SK-N-MC (cell line): Measurements from ENCODE around the gene FOXP1.

Experiments used
- DNase-seq: peaks from one replicate; pipeline ENCODE4 v3.0.0-alpha.2; 2011; ENCODE audit warnings: low read depth, low spot score
- H3K27ac ChIP-seq: fragments of 200-600 bp; sonication (generic); 2 replicates; pipeline ENCODE4 v1.5.1; 2016; ENCODE audit warnings: mixed run types
- H3K36me3 ChIP-seq: fragments of 200-600 bp; sonication (generic); 2 replicates; pipeline ENCODE4 v1.6.1; 2017; ENCODE audit warnings: antibody characterized with exemption, low read length, mixed read lengths; ENCODE audit not compliant: insufficient read depth
- H3K4me3 ChIP-seq: fragments of 200-600 bp; sonication (generic); 2 replicates; pipeline ENCODE4 v1.5.1; 2016
- H3K9ac ChIP-seq: fragments of 200-600 bp; sonication (generic); 2 replicates; pipeline ENCODE4 v1.8.0; 2017; ENCODE audit warnings: mixed run types, mixed read lengths; ENCODE audit not compliant: insufficient read length
- H3K9me3 ChIP-seq: fragments of 200-600 bp; sonication (generic); 2 replicates; pipeline ENCODE4 v1.6.1; 2017; ENCODE audit warnings: low read depth, mild to moderate bottlenecking, antibody characterized with exemption, low read length, moderate library complexity, mixed read lengths
- EZH2 ChIP-seq: fragments of 200-600 bp; sonication (generic); IDR thresholded peaks from one replicate; pipeline ENCODE4 v1.6.1; 2017; ENCODE audit warnings: antibody characterized with exemption
- FOXP2 ChIP-seq: optimal IDR thresholded peaks from 2 replicates; pipeline ENCODE3; 2011; ENCODE audit warnings: mild to moderate bottlenecking, moderate library complexity; ENCODE audit not compliant: insufficient read depth; ENCODE audit errors: extremely low read length, control extremely low read depth
- POLR2AphosphoS5 ChIP-seq: IDR thresholded peaks from 2 replicates; pipeline ENCODE4 v1.6.1; 2012; ENCODE audit warnings: mild to moderate bottlenecking, low read depth, low read length, borderline replicate concordance

Gene FOXP1

DNA sequence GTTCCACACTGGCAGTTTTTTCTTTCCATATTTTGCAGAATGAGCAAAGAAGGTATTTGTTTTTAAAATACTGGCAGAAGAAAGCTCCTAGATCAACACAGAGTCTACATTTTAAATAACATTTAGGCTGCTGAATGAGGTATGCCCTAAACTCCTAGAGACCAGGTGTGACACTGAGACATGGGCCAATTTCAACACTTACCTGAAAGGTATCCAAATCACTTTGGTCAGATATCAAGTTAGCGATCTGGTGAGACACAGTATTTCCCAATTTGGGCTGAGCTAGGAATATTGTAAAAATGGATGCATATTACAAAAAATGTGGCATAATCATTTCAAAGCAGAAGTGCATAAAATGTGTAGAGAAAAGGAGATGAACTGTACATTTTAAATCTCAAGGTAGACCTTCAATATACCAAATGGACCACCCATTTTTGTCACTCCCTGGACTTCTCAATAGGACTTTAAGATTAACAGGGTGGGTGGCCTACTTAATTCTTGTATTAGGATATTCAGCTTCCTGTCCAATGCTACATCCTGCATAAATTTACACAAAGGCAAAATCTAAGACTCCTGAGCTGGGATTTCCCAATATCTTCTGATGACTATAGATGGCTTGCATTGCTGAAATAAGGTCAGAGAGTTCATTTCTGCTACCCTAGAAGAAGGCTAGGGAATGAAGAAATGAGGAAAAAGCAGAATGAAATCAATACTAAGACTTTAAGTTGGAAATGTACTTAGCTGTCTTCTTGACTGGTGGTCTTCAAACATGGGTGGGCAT is 487.8 kb downstream of the FOXP1 start:
- no peak overlapping the region for H3K27ac ChIP-seq
- no peak for DNase-seq
- H3K9me3 ChIP-seq: no peaks in the 10 kb centered on the region

DNA sequence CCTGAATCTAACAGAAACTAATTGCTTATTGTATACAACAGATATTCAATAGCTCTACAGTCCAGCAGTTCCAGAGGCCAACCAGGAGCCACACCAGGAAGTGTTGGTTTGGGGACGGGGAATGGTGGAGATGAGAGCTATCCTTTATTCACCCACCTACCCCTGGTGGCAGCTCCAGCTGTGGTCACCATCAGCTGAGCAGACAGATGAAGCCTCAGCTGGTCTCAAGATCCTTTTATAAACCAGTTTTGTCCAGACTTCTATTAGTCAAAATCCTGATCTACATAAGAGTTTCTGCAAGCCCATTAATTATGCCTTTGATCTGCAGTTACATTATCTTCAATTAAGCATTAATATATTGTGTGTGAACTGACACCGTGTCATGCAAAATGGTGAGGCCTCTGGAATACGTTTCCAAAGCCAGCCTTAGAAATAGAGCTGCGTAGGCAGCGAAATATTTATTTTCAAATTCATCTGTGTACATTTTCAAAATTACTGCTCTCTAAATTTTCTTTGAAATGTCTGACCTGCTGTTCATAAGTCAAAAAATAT is 488.8 kb downstream of the FOXP1 start:
- no peak overlapping the region for H3K27ac ChIP-seq
- H3K4me3 ChIP-seq: no peak overlapping the region
- H3K9me3 ChIP-seq: no peaks in the 10 kb centered on the region
- H3K36me3 ChIP-seq: no peaks in the 10 kb centered on the region
- DNase-seq: no peak
- no peak overlapping the region for H3K9ac ChIP-seq
- TF ChIP-seq FOXP2: no peak
- TF ChIP-seq POLR2AphosphoS5: no peak

More for the DNA sequence above, 487.8 kb downstream of the FOXP1 start:
- H3K4me3 ChIP-seq: no peak overlapping the region
- H3K36me3 ChIP-seq: no peaks in the 10 kb centered on the region
- TF ChIP-seq EZH2: no peak
- TF ChIP-seq FOXP2: no peak
- no peak for TF ChIP-seq POLR2AphosphoS5
- H3K9ac ChIP-seq: no peak overlapping the region

DNA sequence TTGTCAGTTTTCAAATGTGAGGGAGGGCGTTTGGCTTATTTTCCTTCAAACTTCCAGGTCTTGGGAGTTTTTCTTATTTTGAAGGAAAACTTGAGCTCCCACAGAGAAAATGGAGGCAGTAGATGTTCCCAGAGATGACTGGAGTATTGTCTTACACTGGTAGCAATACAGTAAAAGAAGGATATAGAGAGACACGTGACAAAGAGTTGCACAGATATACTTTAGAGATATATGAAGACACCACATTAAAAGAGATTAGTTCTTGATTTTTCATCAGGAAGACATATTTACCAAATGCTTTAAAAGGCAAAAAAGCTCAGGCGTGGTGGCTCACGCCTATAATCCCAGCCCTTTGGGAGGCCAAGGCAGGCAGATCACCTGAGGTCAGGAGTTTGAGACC is 490.9 kb downstream of the FOXP1 start:
- H3K4me3 ChIP-seq: no peak overlapping the region
- no peak overlapping the region for H3K9ac ChIP-seq
- no peaks in the 10 kb centered on the region for H3K36me3 ChIP-seq
- no peak for TF ChIP-seq POLR2AphosphoS5
- TF ChIP-seq EZH2: no peak
- no peak for TF ChIP-seq FOXP2
- DNase-seq: no peak
- H3K9me3 ChIP-seq: no peaks in the 10 kb centered on the region
- H3K27ac ChIP-seq: no peak overlapping the region

DNA sequence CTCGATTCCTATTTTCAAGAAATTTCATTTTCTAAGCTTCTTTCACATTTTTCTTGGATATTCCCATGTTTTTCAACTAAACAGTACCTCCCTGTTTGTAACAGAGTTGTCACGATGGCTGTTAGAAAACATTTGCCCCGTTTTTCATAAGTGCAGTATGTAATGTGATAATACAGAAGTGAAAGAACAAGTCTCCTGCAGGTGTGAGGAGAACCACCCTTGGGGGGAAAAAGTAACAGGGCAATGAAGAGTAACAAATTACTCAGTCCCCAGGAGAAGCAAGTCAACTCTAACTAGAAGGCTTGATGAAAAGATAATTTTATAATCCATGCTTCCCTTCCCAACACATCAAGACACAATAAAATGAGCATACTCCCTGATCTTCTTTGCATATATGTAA is 493.3 kb downstream of the FOXP1 start:
- DNase-seq: no peak
- no peak overlapping the region for H3K27ac ChIP-seq
- H3K9me3 ChIP-seq: no peaks in the 10 kb centered on the region
- no peak overlapping the region for H3K4me3 ChIP-seq
- H3K36me3 ChIP-seq: no peaks in the 10 kb centered on the region
- H3K9ac ChIP-seq: no peak overlapping the region
- TF ChIP-seq EZH2: no peak
- no peak for TF ChIP-seq FOXP2
- no peak for TF ChIP-seq POLR2AphosphoS5

DNA sequence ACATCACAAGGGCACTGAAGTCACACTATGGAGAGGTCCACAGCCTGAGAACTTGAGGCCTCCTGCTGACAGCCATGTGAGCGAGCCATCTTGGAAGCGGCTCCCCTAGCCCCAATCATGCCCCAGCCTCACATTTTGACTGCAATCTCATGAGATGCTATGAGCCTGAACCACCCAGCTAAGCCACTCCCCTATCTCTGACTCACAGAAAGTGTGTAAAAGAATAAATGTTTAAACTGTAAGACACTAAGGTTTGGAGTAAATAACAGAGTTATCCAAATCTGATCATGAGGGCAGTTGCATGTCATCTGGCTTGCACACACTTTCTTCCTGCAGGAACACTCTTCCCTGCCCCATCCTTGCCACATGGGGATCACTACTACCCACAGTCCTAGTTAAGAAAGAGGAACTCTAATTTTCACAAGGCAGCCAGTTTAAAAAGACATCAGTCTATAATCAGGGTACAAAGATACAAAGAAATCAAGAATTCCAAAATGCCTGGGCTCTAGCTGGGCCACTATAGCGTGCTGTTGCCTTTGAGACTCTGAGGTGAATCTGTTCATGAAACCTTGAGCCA is 494.2 kb downstream of the FOXP1 start:
- Histone ChIP-seq H3K36me3 (no peaks in the 10 kb centered on the region), H3K4me3 (no peak overlapping the region), H3K9me3 (no peaks in the 10 kb centered on the region), H3K27ac (no peak overlapping the region), H3K9ac (no peak overlapping the region)
- TF ChIP-seq EZH2: no peak
- no peak for TF ChIP-seq FOXP2
- no peak for TF ChIP-seq POLR2AphosphoS5
- no peak for DNase-seq

DNA sequence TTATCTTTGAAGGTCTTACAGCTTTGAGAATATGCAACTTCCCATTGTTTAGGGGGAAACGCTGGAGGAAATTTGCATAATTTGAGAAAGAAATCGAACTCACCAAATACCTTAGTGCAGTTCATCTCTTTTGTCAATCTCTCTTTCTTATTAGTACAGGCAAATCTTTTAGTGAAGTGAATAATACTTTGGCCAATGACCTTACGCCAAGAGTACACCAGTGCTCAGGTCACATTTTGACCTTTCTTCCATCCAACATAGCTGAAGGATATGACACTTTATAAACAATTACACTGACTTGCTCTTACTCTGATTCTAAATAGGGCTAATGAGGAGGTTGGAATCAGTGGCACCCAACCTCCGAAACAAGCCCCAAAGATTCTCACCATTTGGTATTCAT is 494.8 kb downstream of the FOXP1 start:
- no peak overlapping the region for H3K27ac ChIP-seq
- no peak overlapping the region for H3K9ac ChIP-seq
- no peaks in the 10 kb centered on the region for H3K36me3 ChIP-seq
- H3K4me3 ChIP-seq: no peak overlapping the region
- TF ChIP-seq FOXP2 (no peak), EZH2 (no peak), POLR2AphosphoS5 (no peak)
- no peaks in the 10 kb centered on the region for H3K9me3 ChIP-seq
- no peak for DNase-seq

DNA sequence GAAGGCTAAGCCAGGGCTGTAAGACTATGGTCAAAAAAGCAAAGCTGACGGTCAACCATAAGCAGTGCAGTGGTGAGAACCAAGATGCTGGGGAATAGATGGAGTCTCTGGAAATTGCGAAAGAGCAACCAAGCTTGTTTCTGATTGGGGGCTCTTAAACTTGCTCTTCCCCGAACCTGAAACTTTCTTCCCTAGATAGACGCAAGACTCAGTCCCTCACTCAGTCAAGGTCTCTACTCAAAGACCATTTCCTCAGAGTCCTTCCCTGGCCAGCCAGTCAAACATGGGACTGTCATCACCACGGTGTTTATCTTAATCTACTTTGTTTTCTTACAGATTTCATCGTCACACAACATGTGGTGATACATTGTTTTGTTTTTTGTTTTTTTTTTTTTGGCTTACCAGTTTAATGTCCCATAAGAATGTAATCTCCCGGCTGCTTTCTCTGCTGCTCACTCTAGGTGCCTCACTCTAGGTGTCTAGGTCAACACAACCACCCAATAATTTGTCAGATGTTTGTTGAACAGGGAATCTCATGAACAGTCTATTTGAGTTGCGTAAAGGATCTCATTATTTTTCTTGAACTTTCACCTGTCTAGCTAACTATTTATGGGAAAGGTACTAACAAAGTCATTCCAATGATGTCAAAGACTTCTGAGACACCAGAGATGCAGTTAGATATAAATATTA is 495.4 kb downstream of the FOXP1 start:
- Histone ChIP-seq H3K9ac (no peak overlapping the region), H3K36me3 (no peaks in the 10 kb centered on the region), H3K4me3 (no peak overlapping the region), H3K27ac (no peak overlapping the region), H3K9me3 (no peaks in the 10 kb centered on the region)
- no peak for TF ChIP-seq EZH2
- no peak for TF ChIP-seq POLR2AphosphoS5
- no peak for TF ChIP-seq FOXP2
- no peak for DNase-seq

DNA sequence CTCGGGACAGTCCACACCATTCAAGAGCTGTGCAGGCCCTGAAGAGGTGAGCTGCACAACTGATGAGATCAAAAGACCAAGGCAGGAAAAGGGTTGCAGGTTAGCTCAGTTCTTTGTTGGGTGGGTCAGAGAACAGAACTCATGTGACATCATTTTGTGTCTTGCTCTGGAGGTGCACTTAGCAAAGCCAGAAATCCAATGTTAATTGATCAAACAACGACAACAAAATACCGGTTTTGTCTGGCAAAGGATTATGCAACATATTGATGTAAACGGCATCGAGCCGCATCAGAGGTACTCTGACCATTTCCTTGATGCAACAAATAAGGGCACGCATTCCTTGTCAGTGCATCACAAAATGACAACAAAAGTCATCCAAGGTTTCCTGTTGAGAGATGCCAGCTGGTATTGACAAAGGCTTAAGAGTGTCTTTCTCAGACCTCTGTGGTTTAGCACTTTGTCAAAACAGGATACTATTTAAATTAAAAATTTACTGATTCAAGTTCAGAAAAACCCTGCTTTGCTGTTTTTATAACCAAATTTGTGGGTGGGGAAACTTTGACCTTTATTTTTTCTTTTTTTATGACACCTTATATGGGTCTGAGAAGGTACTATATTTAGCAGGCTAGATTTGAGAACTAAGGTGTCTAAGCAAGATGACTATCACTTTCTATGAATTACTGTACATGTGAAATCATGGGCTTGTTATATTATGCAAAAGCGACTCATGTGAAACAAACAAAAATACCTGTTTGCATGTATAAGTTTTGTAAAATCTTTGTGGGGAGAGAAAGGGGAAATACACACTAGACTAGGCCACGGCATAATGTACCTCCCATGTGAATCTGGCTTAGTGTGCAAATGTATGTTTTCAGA is 496.1 kb downstream of the FOXP1 start:
- TF ChIP-seq FOXP2 (no peak), POLR2AphosphoS5 (no peak), EZH2 (no peak)
- no peak overlapping the region for H3K9ac ChIP-seq
- H3K36me3 ChIP-seq: no peaks in the 10 kb centered on the region
- H3K4me3 ChIP-seq: no peak overlapping the region
- no peak for DNase-seq
- no peak overlapping the region for H3K27ac ChIP-seq
- H3K9me3 ChIP-seq: no peaks in the 10 kb centered on the region
